ENCODE measurements around the gene GATAD2A. TPM values are rescaled to one million over a fixed set of nuclear protein-coding genes. Genes with fewer than 3 reads are reported as not detected.
A peak's percentile ranks its signal among the peaks of the same experiment; 100 is the strongest.

Gene GATAD2A
- total RNA-seq, 1 donor from 2014 or later, result 163 TPM

GRCh38 chr19:19517235-19517619 lies 111.8 kb downstream of the GATAD2A start:
- peaks cover 53% of the 10 kb centered on the region for H3K79me2 ChIP-seq (ENCODE audit: insufficient read depth, low read length)
- H3K4me2 ChIP-seq (ENCODE audit: low read length), result peak overlapping the region; percentile 93
- peak overlapping the region; percentile 93 for H3K4me3 Mint-ChIP-seq (ENCODE audit: unreplicated experiment)
- peaks cover 18% of the 10 kb centered on the region for H4K20me1 ChIP-seq (ENCODE audit: insufficient read depth, low read length)
- FAIRE-seq, result no peak
- no peak overlapping the region for H3K27ac ChIP-seq (ENCODE audit: low read depth, low read length)
- peaks cover 7% of the 10 kb centered on the region for H3K36me3 ChIP-seq (ENCODE audit: insufficient read depth, low read length)
- no peak for TF ChIP-seq EZH2 (IDR thresholded peaks at IDR 0.05; ENCODE audit: insufficient read depth, low read length)
- TF ChIP-seq CTCF (IDR thresholded peaks at IDR 0.05; ENCODE audit: insufficient read depth, low read depth, low read length), result no peak
- H3K27ac Mint-ChIP-seq (ENCODE audit: unreplicated experiment), result no peak overlapping the region
- H3K27me3 Mint-ChIP-seq (ENCODE audit: low read depth, unreplicated experiment), result no peaks in the 10 kb centered on the region
- peak overlapping the region; percentile 21 for H3K4me3 ChIP-seq (ENCODE audit: insufficient read depth, low read depth, low read length)
- no peak overlapping the region for H2AFZ ChIP-seq (ENCODE audit: low read depth, low read length)
- H3K9me3 ChIP-seq (ENCODE audit: insufficient read depth, low read depth, low read length), result peaks cover 11% of the 10 kb centered on the region
- peaks cover 12% of the 10 kb centered on the region for H3K36me3 Mint-ChIP-seq (ENCODE audit: low read depth, unreplicated experiment)
- H3K4me1 Mint-ChIP-seq (ENCODE audit: low read depth, unreplicated experiment), result no peaks in the 10 kb centered on the region
- peaks cover 1% of the 10 kb centered on the region for H3K9me3 Mint-ChIP-seq (ENCODE audit: unreplicated experiment)
- H3K27me3 ChIP-seq (ENCODE audit: insufficient read depth, low read length), result no peaks in the 10 kb centered on the region
- no peak overlapping the region for H3K9ac ChIP-seq (ENCODE audit: low read length)
- peaks cover 5% of the 10 kb centered on the region for H3K4me1 ChIP-seq (ENCODE audit: insufficient read depth, low read length)
- DNase-seq (ENCODE audit: low read depth), result no peak

- TF ChIP-seq EZH2 (IDR thresholded peaks at IDR 0.05; ENCODE audit: insufficient read depth, low read length), result no peak
- H3K27me3 Mint-ChIP-seq (ENCODE audit: low read depth, unreplicated experiment), result no peaks in the 10 kb centered on the region
- H3K4me3 Mint-ChIP-seq (ENCODE audit: unreplicated experiment), result no peak overlapping the region
These were observed 115.5 kb downstream of the GATAD2A start for GRCh38 chr19:19520989-19521388.

GRCh38 chr19:19523177-19523576 lies 117.7 kb downstream of the GATAD2A start:
- Mint-ChIP-seq H3K4me1 (ENCODE audit: low read depth, unreplicated experiment) (no peaks in the 10 kb centered on the region), H3K4me3 (ENCODE audit: unreplicated experiment) (no peak overlapping the region), H3K27ac (ENCODE audit: unreplicated experiment) (no peak overlapping the region), H3K9me3 (ENCODE audit: unreplicated experiment) (no peaks in the 10 kb centered on the region), H3K36me3 (ENCODE audit: low read depth, unreplicated experiment) (peaks cover 9% of the 10 kb centered on the region), H3K27me3 (ENCODE audit: low read depth, unreplicated experiment) (no peaks in the 10 kb centered on the region)
- H3K36me3 ChIP-seq (ENCODE audit: insufficient read depth, low read length), result peaks cover 10% of the 10 kb centered on the region
- FAIRE-seq (no peak), DNase-seq (ENCODE audit: low read depth) (no peak)
- H3K4me3 ChIP-seq (ENCODE audit: insufficient read depth, low read depth, low read length), result no peak overlapping the region
- H3K4me1 ChIP-seq (ENCODE audit: insufficient read depth, low read length), result no peaks in the 10 kb centered on the region
- peaks cover 72% of the 10 kb centered on the region for H4K20me1 ChIP-seq (ENCODE audit: insufficient read depth, low read length)
- no peaks in the 10 kb centered on the region for H3K9me3 ChIP-seq (ENCODE audit: insufficient read depth, low read depth, low read length)
- no peak overlapping the region for H3K27ac ChIP-seq (ENCODE audit: low read depth, low read length)
- H3K9ac ChIP-seq (ENCODE audit: low read length), result no peak overlapping the region
- H3K79me2 ChIP-seq (ENCODE audit: insufficient read depth, low read length), result peaks cover 64% of the 10 kb centered on the region
- no peak overlapping the region for H2AFZ ChIP-seq (ENCODE audit: low read depth, low read length)
- TF ChIP-seq CTCF (IDR thresholded peaks at IDR 0.05; ENCODE audit: insufficient read depth, low read depth, low read length) (no peak), EZH2 (IDR thresholded peaks at IDR 0.05; ENCODE audit: insufficient read depth, low read length) (no peak)
- no peaks in the 10 kb centered on the region for H3K27me3 ChIP-seq (ENCODE audit: insufficient read depth, low read length)
- no peak overlapping the region for H3K4me2 ChIP-seq (ENCODE audit: low read length)

More at GRCh38 chr19:19520989-19521388, 115.5 kb downstream of the GATAD2A start:
- H3K79me2 ChIP-seq (ENCODE audit: insufficient read depth, low read length), result peaks cover 85% of the 10 kb centered on the region
- no peaks in the 10 kb centered on the region for H3K9me3 ChIP-seq (ENCODE audit: insufficient read depth, low read depth, low read length)
- Mint-ChIP-seq H3K4me1 (ENCODE audit: low read depth, unreplicated experiment) (no peaks in the 10 kb centered on the region), H3K9me3 (ENCODE audit: unreplicated experiment) (no peaks in the 10 kb centered on the region), H3K27ac (ENCODE audit: unreplicated experiment) (no peak overlapping the region), H3K36me3 (ENCODE audit: low read depth, unreplicated experiment) (peaks cover 9% of the 10 kb centered on the region)
- no peak overlapping the region for H3K4me2 ChIP-seq (ENCODE audit: low read length)
- H3K4me3 ChIP-seq (ENCODE audit: insufficient read depth, low read depth, low read length), result no peak overlapping the region
- no peaks in the 10 kb centered on the region for H3K27me3 ChIP-seq (ENCODE audit: insufficient read depth, low read length)
- no peak overlapping the region for H2AFZ ChIP-seq (ENCODE audit: low read depth, low read length)
- no peaks in the 10 kb centered on the region for H3K4me1 ChIP-seq (ENCODE audit: insufficient read depth, low read length)
- no peak for FAIRE-seq
- no peak overlapping the region for H3K27ac ChIP-seq (ENCODE audit: low read depth, low read length)
- no peak overlapping the region for H3K9ac ChIP-seq (ENCODE audit: low read length)
- peaks cover 7% of the 10 kb centered on the region for H3K36me3 ChIP-seq (ENCODE audit: insufficient read depth, low read length)
- no peak for DNase-seq (ENCODE audit: low read depth)
- peaks cover 53% of the 10 kb centered on the region for H4K20me1 ChIP-seq (ENCODE audit: insufficient read depth, low read length)

Measured in astrocyte (in vitro differentiated cells and primary cell).